GM20000 (cell line): ENCODE data around the gene VGLL4.

ENCODE experiments used
- DNase-seq: peaks from one replicate; pipeline ENCODE4 v3.0.0; 2012; ENCODE audit warnings: low spot score
- TF ChIP-seq, protein P1 (sequence below): IDR thresholded peaks from 2 replicates; pipeline ENCODE4 v1.5.1; 2012; ENCODE audit warnings: mild to moderate bottlenecking, control low read depth; ENCODE audit errors: extremely low read depth, missing control alignments

VGLL4 gene

DNA sequence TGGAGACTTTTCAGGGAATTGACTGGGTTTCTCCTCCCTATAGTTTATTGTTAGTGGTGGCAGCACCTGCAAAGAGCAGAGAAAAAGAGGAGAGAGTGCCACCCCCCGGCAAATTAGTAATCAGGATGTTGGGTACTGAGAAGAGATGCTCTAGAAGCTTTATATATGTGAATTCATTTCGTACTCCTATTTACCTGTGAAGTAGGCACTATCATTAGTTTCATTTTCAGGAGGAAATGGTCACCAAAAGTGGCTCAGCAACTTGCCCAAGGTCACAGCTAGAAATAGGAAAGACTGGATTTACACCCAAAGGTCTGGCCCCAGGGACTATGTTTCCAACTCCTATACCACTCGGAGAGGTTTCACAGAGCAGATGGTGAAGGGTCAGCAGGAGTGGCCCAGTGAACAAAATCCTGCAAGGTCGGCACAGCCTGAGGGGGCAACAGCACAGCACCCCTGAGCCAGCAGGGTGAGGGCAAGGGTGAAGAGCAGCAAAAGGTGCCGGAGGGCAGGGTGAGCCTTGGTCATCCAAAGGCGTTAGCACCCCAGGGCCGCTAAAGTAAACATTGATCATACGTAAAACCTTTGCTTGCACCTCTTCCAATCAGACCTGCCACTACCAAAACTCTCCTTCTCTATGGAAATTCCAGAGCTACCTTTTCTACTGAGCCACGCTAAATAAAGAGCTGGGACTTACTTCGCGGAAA lies 23.6 kb downstream of the VGLL4 start:
- TF ChIP-seq, protein P1, sequence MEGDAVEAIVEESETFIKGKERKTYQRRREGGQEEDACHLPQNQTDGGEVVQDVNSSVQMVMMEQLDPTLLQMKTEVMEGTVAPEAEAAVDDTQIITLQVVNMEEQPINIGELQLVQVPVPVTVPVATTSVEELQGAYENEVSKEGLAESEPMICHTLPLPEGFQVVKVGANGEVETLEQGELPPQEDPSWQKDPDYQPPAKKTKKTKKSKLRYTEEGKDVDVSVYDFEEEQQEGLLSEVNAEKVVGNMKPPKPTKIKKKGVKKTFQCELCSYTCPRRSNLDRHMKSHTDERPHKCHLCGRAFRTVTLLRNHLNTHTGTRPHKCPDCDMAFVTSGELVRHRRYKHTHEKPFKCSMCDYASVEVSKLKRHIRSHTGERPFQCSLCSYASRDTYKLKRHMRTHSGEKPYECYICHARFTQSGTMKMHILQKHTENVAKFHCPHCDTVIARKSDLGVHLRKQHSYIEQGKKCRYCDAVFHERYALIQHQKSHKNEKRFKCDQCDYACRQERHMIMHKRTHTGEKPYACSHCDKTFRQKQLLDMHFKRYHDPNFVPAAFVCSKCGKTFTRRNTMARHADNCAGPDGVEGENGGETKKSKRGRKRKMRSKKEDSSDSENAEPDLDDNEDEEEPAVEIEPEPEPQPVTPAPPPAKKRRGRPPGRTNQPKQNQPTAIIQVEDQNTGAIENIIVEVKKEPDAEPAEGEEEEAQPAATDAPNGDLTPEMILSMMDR: no peak
- DNase-seq: no peak

DNA sequence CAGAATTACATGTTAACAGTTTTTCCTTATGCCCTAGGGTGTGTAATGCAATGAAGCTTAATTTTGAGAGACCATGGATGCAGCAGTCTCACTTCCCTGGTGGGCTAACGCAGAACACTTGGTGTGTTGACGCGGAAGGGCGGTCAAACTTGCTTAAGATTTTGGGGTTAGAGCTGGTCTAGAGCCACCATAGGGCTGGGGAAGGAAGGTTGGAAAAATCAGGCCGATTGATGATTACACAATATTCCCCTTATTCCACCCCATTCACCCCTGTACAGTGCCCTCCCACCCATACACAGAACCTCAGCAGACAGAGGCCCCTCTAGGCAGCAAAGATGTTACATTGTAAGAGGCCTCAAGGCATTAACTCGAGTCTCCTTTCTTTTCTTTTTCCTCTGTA lies 24.3 kb downstream of the VGLL4 start:
- TF ChIP-seq, protein P1: no peak
- DNase-seq: no peak

DNA sequence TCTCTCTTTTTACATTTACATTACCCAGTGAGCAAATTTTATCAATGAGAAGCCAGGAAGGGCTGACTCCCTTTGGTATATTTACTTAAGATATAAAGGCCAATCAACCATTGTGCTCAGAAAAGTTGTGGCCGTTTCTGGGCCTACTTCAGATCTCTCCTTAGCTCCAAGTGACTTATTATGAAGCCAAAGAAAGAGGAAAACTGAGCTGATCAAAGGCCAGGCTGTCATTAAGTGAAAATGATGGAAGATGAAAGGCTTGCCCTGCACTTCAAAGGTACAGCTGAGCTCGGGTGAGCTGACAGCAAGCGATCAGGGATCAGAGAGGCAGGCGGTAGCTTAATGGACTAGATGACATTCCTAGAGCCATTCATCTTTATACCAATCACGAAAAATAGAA lies 24.8 kb downstream of the VGLL4 start:
- TF ChIP-seq, protein P1: no peak

DNA sequence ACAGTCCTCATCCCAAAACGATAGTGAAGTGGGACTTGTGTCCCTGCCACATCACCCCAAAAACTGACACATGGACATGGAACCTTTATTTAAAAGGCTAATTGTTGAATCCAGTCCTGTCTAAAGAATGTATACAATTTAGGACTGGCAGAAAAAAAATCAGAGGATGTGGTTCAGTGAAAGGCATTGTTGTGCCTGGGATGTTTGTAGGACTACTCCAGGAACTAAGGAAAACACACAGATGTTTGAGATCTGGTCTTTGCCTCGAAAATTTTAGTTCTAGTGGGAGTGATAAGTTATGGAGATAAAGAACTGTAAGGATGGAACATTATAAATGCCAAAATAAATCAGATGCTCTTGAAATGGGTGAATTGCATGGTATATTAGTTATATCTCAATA lies 27.2 kb downstream of the VGLL4 start:
- DNase-seq: no peak
- TF ChIP-seq, protein P1: no peak

More for the DNA sequence above, 24.8 kb downstream of the VGLL4 start:
- no peak for DNase-seq

DNA sequence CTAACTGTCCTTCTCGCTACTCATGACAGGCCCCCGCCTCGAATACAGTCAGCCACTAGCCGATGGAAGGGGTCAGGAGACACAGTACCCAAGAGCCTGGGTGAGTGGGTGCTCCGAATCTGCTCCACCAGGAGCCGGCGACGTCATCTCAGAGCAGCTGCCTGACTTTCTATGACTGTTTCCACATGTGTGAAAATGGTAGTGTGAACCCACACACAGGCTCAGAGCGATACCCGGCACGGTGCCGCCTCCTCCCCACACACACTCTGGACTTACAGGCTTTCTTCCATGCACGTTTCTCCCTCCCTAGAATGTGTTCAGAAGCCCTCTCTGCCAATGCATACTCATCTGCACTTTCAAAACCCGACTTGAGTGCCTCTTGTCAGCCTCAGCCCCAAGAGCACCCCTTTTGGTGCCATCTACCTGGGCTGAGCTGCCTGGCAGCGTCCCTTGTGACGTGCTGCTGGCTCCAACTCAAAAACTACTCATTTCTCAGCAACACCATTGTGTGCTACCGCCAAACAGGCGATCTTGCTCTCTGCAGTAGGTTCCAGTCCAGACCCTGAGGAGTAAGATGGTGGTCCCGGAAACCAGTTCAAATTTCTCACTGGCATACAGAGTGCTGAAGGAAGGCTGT lies 29.7 kb downstream of the VGLL4 start:
- no peak for DNase-seq

DNA sequence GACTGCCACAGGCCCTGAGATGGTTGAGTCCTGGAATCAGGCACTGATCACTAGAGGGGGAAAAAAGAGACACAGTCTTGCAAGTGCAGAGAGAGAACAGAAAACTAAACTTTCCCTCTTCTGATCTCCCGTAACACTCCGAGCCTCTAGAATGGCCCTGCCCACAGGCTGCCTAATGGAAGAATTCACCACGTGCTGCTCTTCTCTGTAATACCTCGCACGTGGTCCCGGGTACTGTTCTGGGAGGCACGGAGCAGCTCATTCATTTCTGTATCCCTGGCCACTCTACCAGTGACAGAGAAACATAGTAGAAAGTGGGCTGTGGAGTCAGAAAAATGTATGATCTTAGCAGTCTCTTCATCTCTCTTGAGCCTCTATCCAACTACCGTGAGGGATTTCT lies 30.4 kb downstream of the VGLL4 start:
- DNase-seq: no peak
- TF ChIP-seq, protein P1: no peak

More for the DNA sequence above, 29.7 kb downstream of the VGLL4 start:
- TF ChIP-seq, protein P1: no peak

DNA sequence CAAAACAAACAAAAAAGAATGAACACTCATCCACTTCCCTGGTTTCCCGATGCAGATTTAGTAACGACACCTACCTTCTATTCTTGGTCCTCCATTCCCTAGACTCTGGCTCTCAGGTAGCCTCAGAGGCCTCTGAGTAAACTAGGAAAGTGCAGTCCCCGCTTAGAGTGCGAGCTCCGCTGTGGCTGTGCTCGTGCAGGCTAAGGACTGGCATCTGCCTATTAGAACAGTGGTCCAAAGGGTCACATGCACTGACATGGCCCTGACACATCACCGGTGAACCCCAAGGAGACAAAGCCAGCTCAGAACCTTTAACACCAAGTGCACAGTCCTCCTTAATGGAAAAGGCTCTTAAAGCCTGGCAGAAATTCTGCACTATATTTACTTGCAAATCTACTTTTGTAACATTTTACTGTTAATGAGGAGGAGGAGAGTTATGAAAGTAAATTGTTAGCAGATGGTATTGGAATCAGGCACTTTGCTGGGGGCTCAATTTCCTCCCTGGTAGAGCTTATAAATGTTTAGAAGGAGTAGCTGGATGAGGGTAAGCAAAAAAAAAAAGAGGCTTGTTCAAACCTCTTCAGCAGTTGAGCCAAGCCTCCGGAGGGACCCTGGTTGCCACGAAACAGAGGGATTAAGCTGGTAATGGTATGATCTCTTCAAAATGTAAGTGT lies 31.1 kb downstream of the VGLL4 start:
- DNase-seq: no peak

More for the DNA sequence above, 31.1 kb downstream of the VGLL4 start:
- TF ChIP-seq, protein P1: no peak
